HepG2 (cell line): ENCODE results near the gene HOTAIR. TPM values are rescaled to one million over a fixed set of nuclear protein-coding genes. Genes with fewer than 3 reads are reported as not detected.

ENCODE experiments used
- ARID4A ChIP-seq: sonication (generic); formaldehyde crosslinking; IDR thresholded peaks from 2 replicates; pipeline ENCODE4 v1.5.0; 2020; ENCODE audit warnings: mild to moderate bottlenecking, missing genetic modification reagents, borderline replicate concordance
- ATF6 ChIP-seq: sonication (generic); formaldehyde crosslinking; conservative IDR thresholded peaks from 2 replicates; pipeline ENCODE4 v1.4.0; 2020; ENCODE audit warnings: missing genetic modification reagents
- HDAC6 ChIP-seq: fragments of 200-600 bp; sonication (generic); IDR thresholded peaks from 2 replicates; pipeline ENCODE4 v1.7.0; 2017; ENCODE audit warnings: mild to moderate bottlenecking, antibody characterized with exemption, low read length, low read depth
- MATR3 ChIP-seq: sonication (generic); formaldehyde crosslinking; IDR thresholded peaks from 2 replicates; pipeline ENCODE4 v1.4.0; 2020; ENCODE audit warnings: missing genetic modification reagents
- NFE2L1 ChIP-seq: sonication (generic); formaldehyde crosslinking; IDR thresholded peaks from 2 replicates; pipeline ENCODE4 v1.4.0; 2020; ENCODE audit warnings: missing genetic modification reagents, mild to moderate bottlenecking, borderline replicate concordance
- SNRNP70 ChIP-seq: fragments of 200-400 bp; formaldehyde crosslinking; IDR thresholded peaks from 2 replicates; pipeline ENCODE4 v1.6.1; 2017; ENCODE audit warnings: mild to moderate bottlenecking, low read depth, low read length, moderate library complexity
- U2AF2 ChIP-seq: fragments of 200-400 bp; formaldehyde crosslinking; IDR thresholded peaks from 2 replicates; pipeline ENCODE4 v1.6.1; 2017; ENCODE audit warnings: low read depth, mild to moderate bottlenecking, low read length
- ZBTB14 ChIP-seq: sonication (generic); formaldehyde crosslinking; IDR thresholded peaks from 2 replicates; pipeline ENCODE4 v1.4.0; 2020; ENCODE audit warnings: missing genetic modification reagents
- ZNF101 ChIP-seq: sonication (generic); formaldehyde crosslinking; IDR thresholded peaks from 2 replicates; pipeline ENCODE4 v1.4.0; 2020; ENCODE audit warnings: mild to moderate bottlenecking, low read depth, missing genetic modification reagents, borderline replicate concordance
- ZNF124 ChIP-seq: sonication (generic); formaldehyde crosslinking; IDR thresholded peaks from 2 replicates; pipeline ENCODE4 v1.4.0; 2020; ENCODE audit warnings: missing genetic modification reagents
- ZNF160 ChIP-seq: sonication (generic); formaldehyde crosslinking; IDR thresholded peaks from 2 replicates; pipeline ENCODE4 v1.8.0; 2022; ENCODE audit warnings: mild to moderate bottlenecking, inconsistent platforms, missing genetic modification reagents
- ZNF230 ChIP-seq: sonication (generic); formaldehyde crosslinking; IDR thresholded peaks from 2 replicates; pipeline ENCODE4 v1.4.0; 2020; ENCODE audit warnings: mild to moderate bottlenecking, missing genetic modification reagents
- ZNF280B ChIP-seq: sonication (generic); formaldehyde crosslinking; IDR thresholded peaks from 2 replicates; pipeline ENCODE4 v1.5.0; 2020; ENCODE audit warnings: missing genetic modification reagents, mild to moderate bottlenecking, borderline replicate concordance
- ZNF576 ChIP-seq: sonication (generic); formaldehyde crosslinking; IDR thresholded peaks from 2 replicates; pipeline ENCODE4 v1.4.0; 2020; ENCODE audit warnings: mild to moderate bottlenecking, missing genetic modification reagents
- ZNF614 ChIP-seq: IDR thresholded peaks from 2 replicates; pipeline ENCODE4 v1.6.1; 2018; ENCODE audit warnings: missing biosample characterization, missing genetic modification reagents, inconsistent platforms, borderline replicate concordance
- ZNF777 ChIP-seq: sonication (generic); formaldehyde crosslinking; IDR thresholded peaks from 2 replicates; pipeline ENCODE4 v1.4.0; 2020; ENCODE audit warnings: missing genetic modification reagents
- polyA plus RNA-seq, 8 experiments: library from polyadenylated mRNA; depleted of rRNA in 3 of 8; stranded (reverse) in 7 of 8; unstranded in 1 of 8; fragments of >200 nt; fragmentation: Illumina TruSeq in 4 of 8; extraction: Trizol in 4 of 8; gene quantifications; 2 replicates each; pipeline versions ENCODE4 v1.2.1 to v1.2.3, GENCODE V29; 2011 to 2016; ENCODE audit warnings: low read depth in 4 of 8, missing spikeins in 1 of 8, mixed read lengths in 1 of 8; ENCODE audit not compliant: insufficient read depth in 1 of 8
- total RNA-seq, 5 experiments: library from RNA; depleted of rRNA; stranded (reverse); fragments of >200 nt; fragmentation: Illumina TruSeq; extraction: Trizol; gene quantifications; 2 replicates each; pipeline ENCODE4 v1.2.3, GENCODE V29; 2016; ENCODE audit warnings: low read depth in 1 of 5

The HOTAIR gene
- total and polyA plus RNA-seq, 2 of the 13 experiments (the other 11 are each of a cell fraction or from before 2014, with no cell fraction given), result not detected

GRCh38 chr12:54000116-54001114 is 25.7 kb upstream of the HOTAIR start, which contains the start of gene HOXC9 (continued):
- TF ChIP-seq ZNF280B (CRISPR knock-in tag), result no peak
- no peak for TF ChIP-seq NFE2L1
- no peak for TF ChIP-seq ZBTB14 (CRISPR knock-in tag)
- no peak for TF ChIP-seq ZNF576 (CRISPR knock-in tag)
- no peak for TF ChIP-seq ZNF160 (CRISPR knock-in tag)
- TF ChIP-seq ZNF101 (CRISPR knock-in tag), result no peak
- no peak for TF ChIP-seq SNRNP70
- no peak for TF ChIP-seq ZNF230
- no peak for TF ChIP-seq ZNF614 (CRISPR knock-in tag)
- TF ChIP-seq ATF6, result no peak
- TF ChIP-seq ZNF777 (CRISPR knock-in tag), result peak; percentile 77
- no peak for TF ChIP-seq ZNF124 (CRISPR knock-in tag)
- no peak for TF ChIP-seq U2AF2
- no peak for TF ChIP-seq ARID4A
- no peak for TF ChIP-seq MATR3
- TF ChIP-seq HDAC6, result no peak
